NCI-H2107 treated with DMSO at 0.1 percent for 48 hours (cell line): Measurements from ENCODE around the gene TMEM89.

Source experiments
- DNase-seq: peaks from one replicate; lab custom pipeline; 2025; ENCODE audit not compliant: unreplicated experiment; lab: John Stamatoyannopoulos, UW

The TMEM89 gene, protein sequence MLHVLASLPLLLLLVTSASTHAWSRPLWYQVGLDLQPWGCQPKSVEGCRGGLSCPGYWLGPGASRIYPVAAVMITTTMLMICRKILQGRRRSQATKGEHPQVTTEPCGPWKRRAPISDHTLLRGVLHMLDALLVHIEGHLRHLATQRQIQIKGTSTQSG

DNA sequence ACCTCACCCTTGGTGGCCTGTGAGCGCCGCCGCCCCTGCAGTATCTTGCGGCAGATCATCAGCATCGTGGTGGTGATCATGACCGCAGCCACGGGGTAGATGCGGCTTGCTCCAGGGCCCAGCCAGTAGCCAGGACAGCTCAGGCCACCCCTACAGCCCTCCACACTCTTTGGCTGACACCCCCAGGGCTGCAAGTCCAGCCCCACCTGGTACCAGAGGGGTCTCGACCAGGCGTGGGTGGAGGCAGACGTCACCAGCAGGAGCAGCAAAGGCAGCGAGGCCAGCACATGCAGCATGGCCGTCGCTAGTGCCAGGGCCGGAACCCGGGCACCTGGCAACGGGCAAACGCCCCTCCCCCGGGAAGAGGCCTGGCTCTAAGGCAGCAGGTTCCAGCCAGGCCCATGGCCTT, at the start of gene TMEM89:
Gene TMEM89, minus strand, starts transcription at position 309 of the 409 bp plus-strand sequence. Its CDS starts 13 bp downstream, at position 296.
- DNase-seq: no peak

DNA sequence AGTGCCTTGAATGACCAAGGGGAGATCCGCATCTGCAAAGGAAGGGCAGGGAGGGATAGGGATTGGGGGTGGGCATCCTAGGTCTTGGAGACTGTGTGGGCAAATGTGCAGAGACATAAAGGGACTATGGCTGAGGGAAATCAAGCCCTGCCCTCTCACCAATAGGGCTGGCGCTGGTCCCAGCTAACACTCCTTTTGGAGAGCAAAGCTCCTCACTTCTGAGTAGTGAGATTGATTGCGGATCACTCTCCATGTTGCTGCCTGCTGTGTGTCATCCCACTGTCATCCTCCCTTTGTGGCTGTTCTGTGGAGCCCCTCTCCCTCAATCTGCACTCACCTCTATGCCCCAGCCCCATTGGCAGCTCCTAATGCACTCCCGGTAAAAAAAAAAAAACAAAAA, 43.4 kb upstream of the TMEM89 start:
- no peak for DNase-seq

DNA sequence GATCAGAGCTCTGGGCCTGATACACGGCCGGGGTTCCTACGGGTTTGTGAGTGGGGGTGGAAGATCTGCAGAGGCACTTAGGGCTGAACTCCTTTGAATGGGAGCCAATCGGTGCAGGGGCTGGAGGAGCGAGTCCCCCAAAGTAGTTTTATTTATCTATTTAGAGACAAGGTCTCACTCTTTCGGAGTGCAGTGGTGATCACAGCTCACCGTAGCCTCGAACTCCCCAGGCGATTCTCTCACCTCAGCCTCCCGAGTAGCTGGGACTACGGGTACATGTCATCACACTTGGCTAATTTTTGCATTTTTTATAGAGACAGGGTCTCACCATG, 42.7 kb upstream of the TMEM89 start:
- no peak for DNase-seq

DNA sequence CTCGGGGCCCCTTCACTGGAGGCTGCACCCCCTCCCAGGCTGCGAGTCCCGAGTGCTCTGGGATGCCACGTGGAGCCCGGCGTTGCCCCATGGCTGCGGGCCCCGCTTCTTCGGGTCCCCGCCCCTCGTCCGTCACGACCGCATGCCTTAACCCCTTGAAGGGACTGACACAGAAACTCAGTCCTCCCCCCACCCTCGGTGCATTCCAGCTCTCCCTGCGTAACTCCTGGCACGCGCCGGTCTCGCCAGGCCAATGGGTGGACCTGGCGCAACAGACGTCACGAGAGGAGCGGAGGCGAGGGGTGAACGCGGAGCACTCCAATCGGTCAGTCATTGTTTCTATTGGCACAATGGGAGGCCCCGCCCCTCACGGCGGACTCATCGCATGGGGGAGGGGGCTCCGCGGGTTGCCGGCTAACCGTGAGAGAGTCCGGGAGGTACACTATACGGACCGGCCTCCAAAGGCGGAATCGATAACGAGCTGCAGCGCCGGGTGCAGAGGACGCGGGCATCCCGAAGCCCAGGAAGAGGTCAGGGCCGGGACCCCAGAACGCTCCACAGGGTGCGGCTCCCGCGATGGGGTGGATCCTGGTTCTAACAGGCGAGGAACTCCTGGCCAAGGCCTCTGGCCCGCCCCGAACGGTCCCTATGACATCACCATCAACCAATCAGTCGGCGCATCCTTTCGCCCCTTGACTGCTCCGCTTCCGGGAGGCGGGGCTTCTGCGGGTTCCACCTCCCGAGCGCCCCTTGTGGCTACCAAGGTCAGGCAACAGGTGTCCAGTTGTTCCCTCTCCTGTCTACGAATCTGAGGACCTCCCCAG, 42.1 kb upstream of the TMEM89 start:
- peak; percentile 77 for DNase-seq

DNA sequence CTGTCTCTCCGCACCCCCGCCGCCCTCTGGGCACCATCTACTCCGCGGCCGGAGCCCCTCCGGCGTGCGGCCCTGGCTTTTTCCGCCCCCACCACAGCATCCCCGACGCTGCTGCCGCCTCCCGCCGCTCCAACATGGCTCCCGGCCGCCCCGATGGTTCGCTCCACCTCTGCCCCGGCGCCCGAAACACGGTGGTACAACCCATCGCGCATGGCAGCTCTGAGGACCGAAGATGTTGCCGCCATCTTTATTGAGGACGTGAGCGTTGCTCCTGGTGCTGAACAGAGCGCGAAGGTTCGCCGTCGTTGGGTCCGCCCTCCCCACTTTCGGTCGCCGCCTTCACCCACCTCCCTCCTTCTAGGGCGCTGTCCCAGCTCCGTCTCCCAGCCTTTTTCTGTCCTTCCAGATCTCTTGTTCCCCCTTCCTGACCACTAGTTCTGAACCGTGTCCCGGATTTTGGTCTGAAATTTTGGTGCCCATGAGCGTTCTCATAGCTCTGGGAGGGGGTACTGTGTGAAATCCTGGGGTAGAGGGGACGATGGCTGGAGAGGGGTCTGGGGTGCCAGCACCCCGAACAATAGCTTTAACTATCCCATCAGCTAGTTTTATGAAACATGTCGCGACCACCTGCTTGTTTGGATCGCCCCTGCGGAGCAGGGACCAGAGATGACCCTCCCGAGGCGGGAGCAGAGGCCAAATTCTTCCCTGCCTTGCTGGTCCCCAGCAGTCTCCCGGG, 41.4 kb upstream of the TMEM89 start, which contains the start of gene CELSR3:
Gene CELSR3, minus strand, starts transcription at position 134 of the 736 bp plus-strand sequence. CDS start 252 bp downstream, outside the sequence.
- peak; percentile 51 for DNase-seq

DNA sequence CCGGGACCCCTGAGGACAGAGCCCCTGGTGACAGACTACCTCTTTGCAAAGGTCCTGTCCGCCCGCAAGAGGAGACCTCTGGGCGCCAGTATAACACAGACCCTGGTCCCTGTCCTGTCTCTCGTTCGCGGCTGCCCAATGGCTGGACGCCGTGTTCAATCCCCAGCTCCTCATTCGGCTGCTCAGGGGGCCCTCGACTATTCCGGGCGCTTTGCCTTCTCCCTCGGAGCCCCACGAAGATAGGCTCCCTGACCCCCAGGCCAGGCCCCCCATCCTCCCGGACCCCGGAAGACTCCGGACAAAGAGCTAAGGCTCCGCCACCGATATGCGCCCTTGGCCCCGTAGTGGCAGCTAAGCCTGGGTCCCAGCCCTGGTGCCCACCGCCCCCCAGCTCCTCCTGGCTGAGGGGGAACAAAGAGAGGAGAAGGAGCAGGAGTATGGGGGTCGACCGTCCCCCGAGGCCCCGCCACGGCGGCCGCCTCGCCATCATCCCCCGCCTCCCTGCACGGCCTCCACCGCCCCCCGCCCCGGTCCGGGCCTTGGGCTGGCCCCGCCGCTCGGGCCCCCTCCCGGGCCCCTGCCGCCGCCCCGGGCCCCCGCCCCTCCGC, 40.7 kb upstream of the TMEM89 start:
- no peak for DNase-seq

DNA sequence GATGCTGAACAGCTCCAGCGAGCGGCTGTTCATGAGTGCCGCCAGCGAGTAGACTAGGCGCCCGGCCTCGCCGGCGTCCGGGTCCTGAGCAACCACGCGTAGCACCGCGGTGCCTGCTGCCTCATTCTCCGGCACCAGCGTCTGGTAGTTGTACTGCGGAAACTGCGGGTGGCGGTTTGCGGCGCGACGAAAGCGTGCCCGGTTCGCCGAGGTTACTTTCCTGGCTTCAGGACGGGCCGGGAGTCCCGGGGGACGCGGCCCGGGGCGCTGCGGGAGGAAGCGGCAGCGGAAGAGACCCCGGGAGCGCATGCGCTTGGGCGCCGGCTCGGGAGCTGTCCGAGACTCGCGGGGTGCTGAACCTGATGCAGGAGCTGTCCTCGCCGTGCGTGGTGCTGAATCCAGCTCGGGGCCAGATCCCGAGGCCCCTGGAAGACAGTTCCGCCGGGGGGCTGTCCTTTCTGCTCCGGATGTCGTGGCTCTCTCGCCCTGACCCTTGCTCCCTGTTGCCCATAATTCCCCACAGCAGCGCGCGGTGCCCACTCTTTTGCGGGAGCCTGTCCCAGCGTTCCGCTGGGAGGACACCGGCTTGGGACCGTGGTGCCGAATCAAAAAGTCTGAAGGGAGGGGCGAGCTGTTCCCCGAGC, 40.1 kb upstream of the TMEM89 start:
- DNase-seq: no peak

DNA sequence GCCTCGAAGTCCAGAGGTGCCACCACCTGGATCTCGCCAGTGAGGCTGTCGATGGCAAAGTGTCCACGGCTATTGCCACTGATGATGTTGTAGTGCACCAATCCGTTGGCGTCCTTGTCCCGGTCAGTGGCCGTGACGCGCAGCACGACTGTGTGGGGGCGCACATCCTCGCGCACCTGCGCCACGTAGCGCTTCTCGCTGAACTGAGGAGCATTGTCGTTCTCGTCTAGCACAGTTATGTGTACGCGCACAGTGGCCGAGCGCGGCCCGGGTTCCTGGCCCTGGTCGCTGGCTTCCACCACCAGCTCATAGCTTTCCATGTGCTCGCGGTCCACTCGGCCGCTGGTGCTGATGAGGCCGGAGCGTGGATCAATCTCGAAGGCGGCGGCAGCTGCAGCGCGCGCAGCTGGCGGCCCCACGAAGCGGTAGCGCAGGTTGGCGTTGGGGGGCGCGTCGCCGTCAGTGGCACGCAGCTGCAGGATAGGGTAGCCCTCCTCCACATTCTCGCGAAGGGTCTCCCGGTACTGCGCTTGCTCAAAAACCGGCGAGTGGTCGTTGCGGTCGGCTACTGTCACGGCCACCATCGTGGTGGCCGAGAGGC, 39.3 kb upstream of the TMEM89 start:
- no peak for DNase-seq

DNA sequence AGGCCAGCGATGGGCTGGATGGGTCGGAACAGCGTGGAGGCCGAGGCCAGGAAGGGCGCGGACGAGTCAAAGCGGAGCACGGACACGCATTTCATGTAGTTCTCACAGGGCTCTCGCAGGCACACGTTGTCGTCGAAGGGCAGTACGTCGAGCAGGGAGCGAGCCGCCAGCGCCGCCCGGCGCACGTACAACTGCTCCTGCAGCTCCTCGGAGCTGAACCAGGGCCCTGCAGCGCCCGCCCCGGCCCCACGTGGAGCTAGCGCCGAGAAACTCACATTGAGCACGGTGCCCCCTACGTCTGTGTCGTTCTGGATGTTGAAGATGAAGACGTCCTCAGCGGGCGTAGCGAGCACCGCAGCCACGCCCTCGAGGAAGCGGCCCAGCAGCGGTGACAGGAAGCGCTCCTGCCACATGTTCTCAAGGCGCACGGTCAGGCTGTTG, 35.3 kb upstream of the TMEM89 start:
- DNase-seq: no peak

DNA sequence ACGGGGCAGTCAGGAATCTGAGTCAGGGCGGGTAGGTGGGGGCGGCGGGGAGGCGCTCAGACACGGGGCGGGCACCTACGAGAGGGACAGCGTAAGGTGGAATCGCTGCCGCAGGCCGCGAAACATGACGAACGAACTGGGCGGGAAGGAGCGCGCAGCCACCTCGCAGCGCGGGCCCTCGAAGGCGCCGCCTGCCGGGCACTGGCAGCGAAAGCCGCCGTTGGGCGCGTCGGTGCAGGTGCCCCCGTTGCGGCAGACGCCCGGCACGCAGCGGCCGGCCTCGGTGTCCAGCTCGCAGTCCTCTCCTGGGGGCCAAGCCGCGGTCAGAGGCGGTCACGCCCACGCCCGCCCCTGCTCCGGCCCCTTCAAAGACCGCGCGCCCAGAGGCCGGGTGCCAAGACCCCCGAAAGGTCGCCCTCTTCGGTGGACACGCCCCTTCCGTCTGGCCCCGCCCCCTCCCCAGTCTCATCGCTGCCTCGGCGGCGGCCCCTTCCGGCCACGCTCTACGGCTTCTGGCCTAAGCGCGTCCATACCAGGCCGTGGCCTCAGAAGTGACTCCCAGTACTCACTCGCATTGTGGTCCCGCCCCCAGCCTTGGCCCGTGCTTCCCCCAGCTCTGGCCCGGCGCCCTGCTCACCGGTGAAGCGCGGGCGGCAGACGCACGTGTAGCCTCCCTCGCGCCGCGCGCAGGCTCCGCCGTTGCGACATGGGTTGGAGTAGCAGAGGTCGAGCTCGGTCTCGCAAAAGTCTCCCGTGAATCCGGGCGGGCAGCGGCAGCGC, 34.7 kb upstream of the TMEM89 start:
- no peak for DNase-seq

DNA sequence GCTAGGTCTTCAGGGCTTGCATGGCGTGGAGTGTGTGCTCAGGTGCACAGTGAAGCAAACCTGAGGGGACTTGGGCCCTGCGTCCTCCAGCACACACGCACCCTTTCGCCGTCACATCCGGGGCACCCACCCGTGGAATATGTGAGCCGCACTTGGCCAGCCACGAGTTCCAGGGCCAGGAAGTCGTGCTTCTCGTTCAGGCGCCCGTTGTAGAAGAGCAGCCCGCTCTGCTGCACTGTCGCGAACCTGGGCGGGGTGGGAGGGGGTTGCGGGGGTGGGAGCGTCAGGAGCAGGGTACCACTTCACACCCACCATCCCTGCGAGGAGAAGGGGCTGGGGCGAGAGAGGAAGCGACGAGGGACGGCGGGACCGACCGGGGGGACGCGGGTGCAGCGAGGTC, 34.0 kb upstream of the TMEM89 start:
- DNase-seq: no peak

DNA sequence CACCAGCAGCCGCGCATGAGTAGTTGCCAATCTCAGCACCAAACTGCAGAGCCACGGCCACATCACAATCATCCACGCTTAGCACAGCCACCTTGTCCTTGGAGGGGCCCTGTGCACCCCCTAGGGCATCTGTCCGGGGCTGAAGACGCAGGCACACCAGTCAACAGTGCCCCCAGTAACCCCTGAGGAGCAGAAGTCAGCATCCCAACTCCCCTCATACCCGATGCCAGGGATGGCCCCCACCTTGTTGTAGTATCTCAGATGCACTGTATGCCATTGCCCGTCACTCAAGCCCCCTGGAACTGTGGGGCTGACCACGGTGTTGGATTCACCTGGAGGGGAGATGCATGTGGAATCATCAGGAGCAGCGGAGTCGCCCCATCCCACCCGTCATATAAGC, 33.5 kb upstream of the TMEM89 start:
- no peak for DNase-seq

DNA sequence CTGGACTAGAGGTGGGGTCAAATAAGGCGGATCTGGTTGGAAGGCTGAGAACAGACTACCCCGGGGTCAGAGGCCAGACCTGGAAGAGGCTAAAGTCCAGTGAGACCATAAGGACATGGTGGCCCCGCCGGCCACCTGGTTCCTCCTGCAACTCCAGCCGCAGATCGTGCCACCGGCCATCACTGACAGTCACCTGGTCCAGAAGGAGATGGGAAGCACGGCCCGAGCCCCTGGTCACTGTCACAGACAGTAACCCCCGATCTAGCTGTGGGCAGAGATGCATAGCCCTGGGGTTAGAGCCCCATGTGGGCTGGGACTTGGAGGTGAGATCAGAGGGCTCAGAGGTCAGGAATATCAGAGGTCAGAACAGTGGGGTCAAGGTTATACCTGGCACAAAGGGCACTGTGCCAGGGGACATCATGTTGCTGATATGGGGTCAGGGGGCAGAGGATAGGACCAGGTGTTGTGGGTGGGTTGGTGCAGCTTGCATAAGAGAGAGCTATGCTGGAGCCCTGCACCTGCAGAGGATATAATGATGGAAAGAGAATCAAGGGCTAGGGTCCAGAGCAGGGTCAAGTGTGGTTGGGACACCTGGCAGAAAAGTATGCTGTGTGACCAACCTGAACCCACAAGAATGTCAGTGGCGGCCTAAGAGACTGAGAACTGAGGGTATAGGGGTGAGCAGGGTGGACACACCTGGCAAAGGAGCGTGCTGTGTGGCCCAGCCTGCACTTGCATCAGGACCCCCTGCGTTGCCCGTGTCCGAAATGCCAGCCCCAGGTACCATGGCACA, 31.6 kb upstream of the TMEM89 start:
- DNase-seq: no peak

DNA sequence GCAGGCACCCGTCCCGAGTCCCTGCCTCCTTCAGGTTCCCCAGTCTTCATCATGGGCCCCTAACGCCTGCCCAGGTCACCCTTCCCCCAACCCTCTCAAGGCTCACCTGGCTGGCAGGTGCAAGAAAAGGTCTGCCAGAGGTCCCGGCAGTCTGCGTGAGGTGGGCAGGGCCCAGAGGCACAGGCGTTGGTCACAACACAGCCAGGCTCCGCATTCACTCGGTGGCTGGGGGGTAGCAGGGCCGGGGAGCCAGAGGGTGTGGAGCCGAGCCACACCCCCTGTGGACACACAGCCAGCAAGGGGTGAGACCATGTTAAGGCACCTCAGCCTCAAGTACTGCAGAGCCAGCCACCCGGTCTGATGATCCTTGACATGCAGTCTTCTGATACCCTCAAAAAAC, 30.2 kb upstream of the TMEM89 start:
- no peak for DNase-seq

DNA sequence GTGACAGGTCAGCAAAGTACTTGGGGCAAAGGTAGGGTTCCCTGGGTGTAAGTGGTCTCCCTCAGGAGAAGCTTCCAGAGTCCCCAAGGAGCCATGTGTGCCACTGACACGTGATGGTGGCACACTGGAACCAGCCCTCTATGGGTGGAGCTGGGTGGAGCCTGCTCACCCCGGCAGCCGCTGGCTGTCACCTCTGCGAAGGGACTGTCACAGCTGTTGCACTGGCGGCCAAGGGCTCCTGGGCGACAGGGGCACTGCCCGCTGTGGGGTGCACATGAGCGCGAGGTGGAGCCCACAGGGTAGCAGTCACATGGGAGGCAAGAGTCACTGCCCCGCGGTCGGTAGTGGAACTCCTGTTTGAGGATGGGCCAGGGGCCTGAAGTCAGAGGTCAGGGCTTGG, 29.2 kb upstream of the TMEM89 start:
- no peak for DNase-seq

DNA sequence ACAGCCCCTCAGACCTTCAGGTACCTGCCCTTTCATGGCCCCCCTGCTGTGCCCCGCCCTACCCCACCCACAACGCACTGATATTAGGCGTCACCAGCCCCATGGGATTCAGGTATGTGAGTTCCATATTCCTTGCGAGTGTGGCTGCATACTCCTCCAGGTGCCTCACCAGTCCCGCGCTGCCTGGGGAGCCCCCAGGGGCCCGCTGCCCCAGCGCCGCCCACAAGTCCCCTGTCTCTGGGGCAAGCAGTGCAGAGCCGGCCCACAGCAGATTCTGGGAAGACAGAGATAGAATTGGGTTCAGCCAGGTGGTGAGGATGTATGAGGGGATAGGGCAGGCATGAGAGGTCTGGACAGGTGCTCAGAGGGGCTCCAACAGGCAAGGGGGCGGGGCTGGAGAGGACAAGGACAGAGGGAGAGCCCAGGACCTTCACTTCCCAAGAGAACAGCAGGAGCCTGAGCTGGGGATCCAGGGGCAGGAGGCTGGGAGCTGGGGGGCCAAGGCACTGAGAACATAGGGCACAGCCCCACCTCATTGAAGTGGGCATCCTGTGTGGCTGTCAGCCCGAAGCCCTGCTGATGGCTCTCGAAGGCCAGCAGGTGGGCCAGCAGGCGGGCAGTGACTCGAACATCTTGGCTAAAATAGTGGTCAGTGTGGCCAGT, 26.8 kb upstream of the TMEM89 start:
- DNase-seq: no peak

DNA sequence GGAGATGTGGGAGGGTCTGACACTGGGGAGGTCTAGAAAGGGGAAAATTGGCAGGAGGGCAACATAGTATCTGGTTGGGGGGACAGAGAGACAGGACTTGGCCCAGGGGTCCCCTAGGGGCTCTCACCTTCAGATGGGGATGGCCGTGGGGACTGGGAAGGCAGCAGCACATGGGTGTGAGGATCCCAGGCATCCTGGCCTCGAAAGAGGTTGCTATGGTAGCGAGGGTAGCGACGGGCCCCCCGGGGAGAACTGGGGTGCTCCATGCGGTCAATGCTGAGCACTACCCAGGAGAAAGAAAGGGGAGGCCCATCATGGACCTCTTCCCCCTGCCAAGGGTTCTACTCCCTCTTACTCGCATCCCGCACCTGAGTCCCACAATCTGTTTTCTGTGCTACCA, 26.1 kb upstream of the TMEM89 start:
- no peak for DNase-seq

DNA sequence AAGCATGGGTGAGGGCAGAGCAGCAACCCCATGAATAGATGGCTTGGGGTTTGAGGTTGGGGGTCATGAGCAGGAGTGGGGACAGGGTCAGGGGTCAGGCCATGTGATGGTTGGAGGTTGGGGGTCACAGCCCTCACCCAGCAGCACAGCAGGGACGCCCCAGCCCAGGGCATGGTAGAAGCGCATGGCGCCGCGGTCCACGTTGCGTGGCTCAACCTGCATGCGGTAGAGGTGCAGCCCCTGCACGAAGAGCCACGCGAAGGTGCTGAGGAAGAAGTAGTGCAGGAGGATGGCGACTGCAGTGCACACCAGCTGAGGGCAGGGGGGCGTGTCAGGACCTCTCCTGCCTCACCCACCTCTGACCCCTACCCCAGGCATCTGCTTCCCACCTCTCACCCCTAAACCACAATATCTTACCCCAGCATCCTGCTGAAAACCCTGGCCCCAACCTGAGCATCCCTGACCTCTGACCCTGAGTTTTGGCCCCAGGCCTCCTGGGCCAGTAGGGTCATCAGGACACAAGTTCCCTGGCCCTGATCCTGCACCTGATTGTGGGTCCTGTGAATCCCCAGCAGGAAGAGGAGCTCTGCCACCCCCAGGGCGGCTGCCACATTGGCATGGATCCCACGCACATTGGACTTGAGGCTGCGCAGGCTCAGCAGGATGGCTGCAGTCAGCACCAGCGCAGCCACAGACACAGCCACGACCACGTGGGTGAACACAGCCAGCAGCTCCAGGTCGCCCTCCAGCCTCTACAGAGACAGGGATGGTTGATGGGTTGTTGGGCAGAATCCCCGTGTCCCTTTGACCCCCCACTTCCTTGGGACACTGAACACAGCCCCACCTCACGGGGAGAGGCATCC, 23.6 kb upstream of the TMEM89 start:
- no peak for DNase-seq
